ENCODE results near the gene C1orf56.

C1orf56 gene

GRCh38 chr1:151026460-151026859 lies 21.1 kb upstream of the C1orf56 start:
- DNase-seq, result no peak

- DNase-seq, result no peak
These were observed 15.4 kb upstream of the C1orf56 start for GRCh38 chr1:151032164-151032563.

GRCh38 chr1:151035167-151035566 lies 12.4 kb upstream of the C1orf56 start:
- DNase-seq, result no peak

GRCh38 chr1:151036356-151036755 lies 11.2 kb upstream of the C1orf56 start, which contains the start of gene BNIPL:
Gene BNIPL (plus strand): TSS chr1:151036586. CDS start chr1:151036726, 140 bp downstream.
- DNase-seq, result no peak

GRCh38 chr1:151037032-151037431 lies 10.5 kb upstream of the C1orf56 start:
- no peak for DNase-seq

GRCh38 chr1:151039521-151039920 lies 8.0 kb upstream of the C1orf56 start:
- DNase-seq, result no peak

GRCh38 chr1:151043163-151043562 lies 4.4 kb upstream of the C1orf56 start:
- DNase-seq, result no peak

GRCh38 chr1:151047925-151048644 lies 534 bp downstream of the C1orf56 start:
- peak; percentile 90 for DNase-seq

- DNase-seq, result no peak
These were observed 1.1 kb downstream of the C1orf56 start for GRCh38 chr1:151048645-151049032.

- DNase-seq, result no peak
These were observed 1.9 kb downstream of the C1orf56 start for GRCh38 chr1:151049458-151049857.

GRCh38 chr1:151050051-151050688 lies 2.6 kb downstream of the C1orf56 start:
- DNase-seq, result no peak

GRCh38 chr1:151051356-151052009 lies 3.9 kb downstream of the C1orf56 start:
- no peak for DNase-seq

- no peak for DNase-seq
These were observed 7.5 kb downstream of the C1orf56 start for GRCh38 chr1:151054971-151055547.

- no peak for DNase-seq
These were observed 8.0 kb downstream of the C1orf56 start for GRCh38 chr1:151055581-151055980.

GRCh38 chr1:151056149-151056548 lies 8.6 kb downstream of the C1orf56 start:
- no peak for DNase-seq

- peak; percentile 72 for DNase-seq
These were observed 11.1 kb downstream of the C1orf56 start for GRCh38 chr1:151058692-151059091.

- DNase-seq, result peak; percentile 95
These were observed 11.8 kb downstream of the C1orf56 start, which contains the start of gene CDC42SE1 for GRCh38 chr1:151059109-151060006. Gene CDC42SE1 (minus strand): TSS chr1:151059622. CDS start chr1:151055730, 3,892 bp downstream.

GRCh38 chr1:151060007-151060656 lies 12.6 kb downstream of the C1orf56 start, which contains the start of gene MLLT11:
Gene MLLT11 (plus strand): TSS chr1:151060397. CDS start chr1:151067225, 6,828 bp downstream.
- DNase-seq, result peak; percentile 97

- DNase-seq, result peak; percentile 77
These were observed 13.3 kb downstream of the C1orf56 start for GRCh38 chr1:151060657-151061421.

- peak; percentile 41 for DNase-seq
These were observed 14.2 kb downstream of the C1orf56 start for GRCh38 chr1:151061704-151062103.
